K562 (cell line): ENCODE measurements around the gene WNK1. TPM values are rescaled to one million over a fixed set of nuclear protein-coding genes. Genes with fewer than 3 reads are reported as not detected.

Source experiments
- ATAC-seq: fragments of 200-7000 bp; cut with Tn5 transposase; 3 replicates; pipeline ENCODE4 v1.9.1; 2020; ENCODE audit warnings: moderate library complexity
- BruUV-seq: library from RNA; stranded (reverse); fragments of 400-500 nt; replicated peaks from 2 replicates; lab custom pipeline; 2021; lab: Mats Ljungman, UMichigan
- CTCF ChIA-PET: fragments of 300-600 bp; formaldehyde crosslinking; extraction: SDS; loops from one replicate; lab custom pipeline; 2021; ENCODE audit warnings: low intra/inter-chr PET ratio; lab: Yijun Ruan, JAX
- POLR2A ChIA-PET: fragments of 300-600, 350-650 bp; sonication (Branson Sonifier 250); formaldehyde crosslinking; extraction: SDS; loops from one replicate; lab custom pipeline; 2021; ENCODE audit warnings: antibody characterized with exemption, inconsistent platforms; lab: Yijun Ruan, JAX
- DNase-seq, 4 experiments: peaks; one replicate each; pipeline versions ENCODE4 v3.0.0 to v3.0.0-alpha.2; 2011 to 2018; ENCODE audit warnings: low spot score in 3 of 4, mixed read lengths in 3 of 4; ENCODE audit errors: extremely low read depth in 1 of 4
- FAIRE-seq: peaks from 2 replicates; lab custom pipeline; 2011; peaks lifted over from hg19 to GRCh38; lab: Jason Lieb, UNC
- H2AFZ ChIP-seq: 2 replicates; pipeline ENCODE4 v1.6.0; 2011; ENCODE audit warnings: low read depth, low read length, control low read depth, inconsistent platforms
- H3K27ac ChIP-seq: fragments of 200-600 bp; 3 replicates; pipeline ENCODE4 v1.8.0; 2011; ENCODE audit warnings: low read depth, mild to moderate bottlenecking, control low read depth, inconsistent platforms, low read length, moderate library complexity, mixed read lengths; ENCODE audit errors: extremely low read depth
- H3K27me3 ChIP-seq, 2 experiments: fragments of 300-600 bp in 1 of 2; 2 replicates in 1 of 2; 3 replicates in 1 of 2; pipeline versions ENCODE4 v1.6.0 to v1.8.0; 2011; ENCODE audit warnings: inconsistent platforms in 2 of 2, low read length in 2 of 2, mild to moderate bottlenecking in 1 of 2, mixed read lengths in 1 of 2, moderate library complexity in 1 of 2; ENCODE audit not compliant: control insufficient read depth in 2 of 2, insufficient read depth in 2 of 2
- H3K36me3 ChIP-seq: fragments of 300-600 bp; 3 replicates; pipeline ENCODE4 v1.8.0; 2011; ENCODE audit warnings: mild to moderate bottlenecking, low read length, inconsistent platforms; ENCODE audit not compliant: control insufficient read depth, insufficient read depth
- H3K4me1 ChIP-seq, 2 experiments: fragments of 200-600 bp in 1 of 2; replicated peaks in 1 of 2; 2 replicates in 1 of 2; 3 replicates in 1 of 2; pipeline versions ENCODE4 v1.5.1 to v1.8.0; 2011; ENCODE audit warnings: inconsistent platforms in 2 of 2, low read length in 2 of 2, mild to moderate bottlenecking in 1 of 2, mixed read lengths in 1 of 2, moderate library complexity in 1 of 2; ENCODE audit not compliant: control insufficient read depth in 2 of 2, insufficient read depth in 2 of 2
- H3K4me2 ChIP-seq: 2 replicates; pipeline ENCODE4 v1.6.1; 2011; ENCODE audit warnings: low read length, control low read depth, inconsistent platforms, mixed read lengths; ENCODE audit not compliant: insufficient read depth
- H3K4me3 ChIP-seq: fragments of 200-600 bp; sonication (generic), shearing (Covaris generic); 2 replicates; pipeline ENCODE4 v1.5.1; 2016; ENCODE audit warnings: control low read depth, inconsistent platforms
- H3K79me2 ChIP-seq: fragments of 200-600 bp; 3 replicates; pipeline ENCODE4 v1.8.0; 2011; ENCODE audit warnings: low read length, inconsistent platforms; ENCODE audit not compliant: control insufficient read depth, insufficient read depth
- H3K9ac ChIP-seq, 2 experiments: 2 replicates each; pipeline versions ENCODE4 v1.6.0 to v1.6.1; 2011; ENCODE audit warnings: low read depth in 2 of 2, low read length in 2 of 2, control low read depth in 1 of 2, inconsistent platforms in 1 of 2, mild to moderate bottlenecking in 1 of 2, mixed read lengths in 1 of 2; ENCODE audit not compliant: insufficient read depth in 1 of 2
- H3K9me1 ChIP-seq: one replicate; pipeline ENCODE4 v1.6.0; 2011; ENCODE audit warnings: inconsistent platforms, mild to moderate bottlenecking, low read length, moderate library complexity; ENCODE audit not compliant: control insufficient read depth, insufficient read depth
- H3K9me3 ChIP-seq: replicated peaks from 2 replicates; pipeline ENCODE4 v1.5.1; 2011; ENCODE audit warnings: low read depth, low read length, inconsistent platforms; ENCODE audit not compliant: control insufficient read depth, insufficient read depth
- H4K20me1 ChIP-seq: replicated peaks from 2 replicates; pipeline ENCODE4 v1.6.1; 2011; ENCODE audit warnings: low read length, inconsistent platforms, mixed read lengths; ENCODE audit not compliant: control insufficient read depth, insufficient read depth
- CBX8 ChIP-seq: fragments of 200-600 bp; sonication (generic); IDR thresholded peaks from 2 replicates; pipeline ENCODE4 v1.6.1; 2012; ENCODE audit warnings: borderline replicate concordance, mixed run types, low read depth, mild to moderate bottlenecking, moderate library complexity, mixed read lengths, low read length, control low read depth, inconsistent platforms; ENCODE audit not compliant: poor library complexity, severe bottlenecking; ENCODE audit errors: extremely low read depth
- CEBPB ChIP-seq: fragments of 450-650 bp; IDR thresholded peaks from 2 replicates; pipeline ENCODE4 v1.6.1; 2016; ENCODE audit warnings: missing genetic modification characterization, missing compliant biosample characterization
- HMG20A ChIP-seq: fragments of 450-650 bp; formaldehyde crosslinking; conservative IDR thresholded peaks from 2 replicates; pipeline ENCODE4 v1.4.0; 2020; ENCODE audit warnings: mild to moderate bottlenecking, mixed read lengths
- NFE2 ChIP-seq: IDR thresholded peaks from 2 replicates; pipeline ENCODE4 v1.6.1; 2014; ENCODE audit warnings: antibody characterized with exemption, low read depth
- NFIX ChIP-seq: fragments of 250-450 bp; sonication (Bioruptor Pico); IDR thresholded peaks from 2 replicates; pipeline ENCODE4 v1.4.0; 2020; ENCODE audit warnings: low read depth, mild to moderate bottlenecking, moderate library complexity
- POLR2A ChIP-seq: fragments of 450-650 bp; conservative IDR thresholded peaks from 2 replicates; pipeline ENCODE4 v1.6.1; 2016
- SAP30 ChIP-seq: fragments of 200-600 bp; sonication (generic); IDR thresholded peaks from 2 replicates; pipeline ENCODE4 v1.6.1; 2012; ENCODE audit warnings: borderline replicate concordance, low read depth, mild to moderate bottlenecking, moderate library complexity, low read length, control low read depth, inconsistent platforms; ENCODE audit not compliant: insufficient read depth, poor library complexity, severe bottlenecking
- SPI1 ChIP-seq: IDR thresholded peaks from 2 replicates; pipeline ENCODE4 v1.6.1; 2011; ENCODE audit warnings: low read depth, low read length, control low read depth, borderline replicate concordance
- TAL1 ChIP-seq: fragments of 450-650 bp; IDR thresholded peaks from 2 replicates; pipeline ENCODE4 v1.6.1; 2016; ENCODE audit warnings: mild to moderate bottlenecking
- ZFP1 ChIP-seq: fragments of 450-650 bp; formaldehyde crosslinking; IDR thresholded peaks from 2 replicates; pipeline ENCODE4 v1.4.0; 2020; ENCODE audit warnings: mild to moderate bottlenecking, mixed read lengths
- ZFX ChIP-seq: sonication (generic); formaldehyde crosslinking; IDR thresholded peaks from 2 replicates; pipeline ENCODE4 v1.8.0; 2022; ENCODE audit warnings: mild to moderate bottlenecking, missing genetic modification reagents, moderate library complexity
- ZKSCAN3 ChIP-seq: fragments of 250-450 bp; sonication (Bioruptor Pico); IDR thresholded peaks from 2 replicates; pipeline ENCODE4 v1.4.0; 2020
- ZNF778 ChIP-seq: fragments of 450-650 bp; formaldehyde crosslinking; IDR thresholded peaks from 2 replicates; pipeline ENCODE4 v1.4.0; 2020; ENCODE audit warnings: mild to moderate bottlenecking, moderate library complexity
- WGBS: fragments of 100-300 bp; shearing (Covaris generic); methylation state at CpG from one replicate; pipeline ENCODE4 v1.1.6; 2016; ENCODE audit warnings: low coverage, mixed read lengths; ENCODE audit not compliant: insufficient coverage; ENCODE audit errors: missing lambda C conversion rate; 5-methylcytosine and 5-hydroxymethylcytosine counted together
- in situ Hi-C: fragments of 300-500 bp; cut with MboI; formaldehyde crosslinking; loops from 4 replicates; pipeline ENCODE4 v1.15.0; 2018; ENCODE audit warnings: inconsistent platforms, mixed read lengths
- intact Hi-C: fragments of 100-400 bp; cut with micrococcal nuclease; formaldehyde crosslinking; loops from 2 replicates; pipeline ENCODE4 v1.14.2; 2022
- polyA plus RNA-seq, 8 experiments: library from polyadenylated mRNA; depleted of rRNA in 4 of 8; stranded (reverse) in 5 of 8; unstranded in 3 of 8; fragments of >200 nt; fragmentation: Nextera tagmentation in 2 of 8; fragmentation: Illumina TruSeq in 1 of 8; extraction: Ambion mirVana in 2 of 8; extraction: Trizol in 1 of 8; gene quantifications; 2 replicates each; pipeline versions ENCODE4 v1.2.1 to v1.2.3, GENCODE V29; 2011 to 2014; ENCODE audit warnings: inconsistent platforms in 1 of 8, missing spikeins in 1 of 8
- total RNA-seq, 7 experiments: library from RNA; depleted of rRNA in 6 of 7; stranded (reverse); fragments of >200 nt in 6 of 7; fragmentation: Illumina TruSeq in 2 of 7; extraction: Trizol in 2 of 7; gene quantifications; 2 replicates each; pipeline versions ENCODE4 v1.2.1 to v1.2.3, GENCODE V29; 2011 to 2021; ENCODE audit warnings: low replicate concordance in 1 of 7
- TF ChIP-seq, protein P1 (sequence below): fragments of 250-450 bp; sonication (Bioruptor Pico); IDR thresholded peaks from 2 replicates; pipeline ENCODE4 v1.8.0; 2022; ENCODE audit warnings: inconsistent platforms, mild to moderate bottlenecking, moderate library complexity, borderline replicate concordance
- TF ChIP-seq, protein P2 (sequence below): sonication (generic); formaldehyde crosslinking; IDR thresholded peaks from 2 replicates; pipeline ENCODE4 v1.8.0; 2022; ENCODE audit warnings: mild to moderate bottlenecking, low read depth, missing genetic modification reagents
- TF ChIP-seq, protein P3 (sequence below), 2 experiments: fragments of 250-450 bp in 1 of 2; fragments of 450-650 bp in 1 of 2; sonication (Bioruptor Pico) in 1 of 2; IDR thresholded peaks; 2 replicates each; pipeline versions ENCODE4 v1.6.1 to v1.8.0; 2016 to 2021; ENCODE audit warnings: mild to moderate bottlenecking in 2 of 2, moderate library complexity in 2 of 2, missing compliant biosample characterization in 1 of 2, missing genetic modification characterization in 1 of 2
- TF ChIP-seq, protein P4 (sequence below): sonication (generic); formaldehyde crosslinking; IDR thresholded peaks from 2 replicates; pipeline ENCODE4 v1.9.0; 2022; ENCODE audit warnings: mild to moderate bottlenecking, missing genetic modification reagents

WNK1 gene
- total and polyA plus RNA-seq, 9 of the 15 experiments (the other 6 are each of a cell fraction or from before 2014, with no cell fraction given) = 4.3 to 73.9 (median 31.0) TPM

DNA sequence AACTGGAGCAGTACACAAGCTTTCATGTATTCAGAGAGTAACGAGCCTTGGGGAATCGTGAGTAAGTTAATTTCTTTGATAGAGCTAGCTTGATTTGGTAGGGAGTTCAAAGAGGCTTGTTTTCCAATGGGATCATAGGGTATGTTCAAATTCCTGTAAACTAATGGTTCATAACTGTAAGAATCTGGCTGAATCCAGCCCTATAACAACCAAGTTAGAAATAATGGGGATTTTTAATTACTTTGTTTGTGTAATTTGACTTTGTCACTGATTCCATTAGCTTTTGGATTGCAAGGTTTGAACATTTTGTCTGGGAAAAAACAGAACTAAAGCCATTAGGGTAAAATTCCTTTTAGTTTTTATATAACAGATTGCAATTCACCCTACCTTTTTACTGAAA lies 94.0 kb downstream of the WNK1 start (continued):
- TF ChIP-seq CBX8 (no peak), SPI1 (no peak), ZNF778 (CRISPR knock-in tag) (no peak)
- TF ChIP-seq, all 486 proteins: peak for 0

DNA sequence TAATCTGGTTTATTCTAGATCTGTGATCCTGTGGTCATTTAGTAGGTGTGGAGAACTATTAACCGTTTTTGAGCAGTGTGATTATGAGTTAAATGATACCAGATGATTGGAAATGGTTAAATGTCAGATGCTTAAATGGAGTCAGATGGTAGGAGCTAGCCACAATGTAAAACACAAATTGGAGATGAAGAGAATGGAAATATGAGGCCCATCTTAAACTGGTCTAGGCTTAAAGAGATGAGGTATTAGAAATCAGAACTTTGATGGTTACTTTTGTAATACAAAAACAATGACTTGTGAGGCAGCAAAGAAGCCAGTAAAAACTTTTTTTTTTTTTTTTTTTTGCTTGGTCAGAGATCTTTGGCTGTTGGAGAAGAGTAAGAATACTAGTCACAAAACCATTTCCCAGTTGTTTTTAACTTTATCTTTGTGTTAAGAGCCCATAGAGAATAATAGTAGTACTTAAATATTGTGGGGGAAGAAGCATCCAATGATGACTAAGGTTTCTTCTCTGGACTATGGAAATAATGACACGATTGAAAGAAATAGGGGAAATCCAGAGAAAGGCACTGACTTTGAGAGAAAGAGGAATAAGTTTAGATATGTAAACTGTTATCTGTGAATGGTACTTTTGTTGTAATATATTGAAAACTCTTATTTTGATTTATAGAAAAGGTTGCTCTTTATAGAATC lies 95.9 kb downstream of the WNK1 start:
- peaks cover 50% of the 10 kb centered on the region for H3K79me2 ChIP-seq
- H4K20me1 ChIP-seq = no peaks in the 10 kb centered on the region
- CTCF ChIA-PET = no interaction called here
- no peaks in the 10 kb centered on the region; the same call in 2 of the 3 replicates for H3K36me3 ChIP-seq
- 67% methylated on average over 2 of the region's 2 CpGs for WGBS
- H3K27ac ChIP-seq = no peak overlapping the region
- H3K27me3 ChIP-seq = no peaks in the 10 kb centered on the region
- peaks cover 3% of the 10 kb centered on the region for H3K9me1 ChIP-seq
- no TSS peak for BruUV-seq
- intact Hi-C loops (no loop called here), in situ Hi-C loops (no loop called here)
- ATAC-seq (no peak), DNase-seq (no peak), FAIRE-seq (no peak)
- H3K4me3 ChIP-seq = no peak overlapping the region
- no peaks in the 10 kb centered on the region for H3K9me3 ChIP-seq
- POLR2A ChIA-PET = interaction anchor here (1.0 kb wide), 1 partner anchor 9 kb away, joined by 3 read pairs; no protein-coding TSS in a partner anchor
- no peaks in the 10 kb centered on the region for H3K4me1 ChIP-seq
- no peak overlapping the region for H2AFZ ChIP-seq
- no peak overlapping the region for H3K9ac ChIP-seq
- no peak overlapping the region for H3K4me2 ChIP-seq
- TF ChIP-seq, protein P1, sequence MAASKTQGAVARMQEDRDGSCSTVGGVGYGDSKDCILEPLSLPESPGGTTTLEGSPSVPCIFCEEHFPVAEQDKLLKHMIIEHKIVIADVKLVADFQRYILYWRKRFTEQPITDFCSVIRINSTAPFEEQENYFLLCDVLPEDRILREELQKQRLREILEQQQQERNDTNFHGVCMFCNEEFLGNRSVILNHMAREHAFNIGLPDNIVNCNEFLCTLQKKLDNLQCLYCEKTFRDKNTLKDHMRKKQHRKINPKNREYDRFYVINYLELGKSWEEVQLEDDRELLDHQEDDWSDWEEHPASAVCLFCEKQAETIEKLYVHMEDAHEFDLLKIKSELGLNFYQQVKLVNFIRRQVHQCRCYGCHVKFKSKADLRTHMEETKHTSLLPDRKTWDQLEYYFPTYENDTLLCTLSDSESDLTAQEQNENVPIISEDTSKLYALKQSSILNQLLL = no peak
- TF ChIP-seq, protein P2, sequence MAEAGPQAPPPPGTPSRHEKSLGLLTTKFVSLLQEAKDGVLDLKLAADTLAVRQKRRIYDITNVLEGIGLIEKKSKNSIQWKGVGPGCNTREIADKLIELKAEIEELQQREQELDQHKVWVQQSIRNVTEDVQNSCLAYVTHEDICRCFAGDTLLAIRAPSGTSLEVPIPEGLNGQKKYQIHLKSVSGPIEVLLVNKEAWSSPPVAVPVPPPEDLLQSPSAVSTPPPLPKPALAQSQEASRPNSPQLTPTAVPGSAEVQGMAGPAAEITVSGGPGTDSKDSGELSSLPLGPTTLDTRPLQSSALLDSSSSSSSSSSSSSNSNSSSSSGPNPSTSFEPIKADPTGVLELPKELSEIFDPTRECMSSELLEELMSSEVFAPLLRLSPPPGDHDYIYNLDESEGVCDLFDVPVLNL (CRISPR knock-in tag) = no peak
- TF ChIP-seq ZKSCAN3 (CRISPR knock-in tag) = no peak
- TF ChIP-seq, protein P3, sequence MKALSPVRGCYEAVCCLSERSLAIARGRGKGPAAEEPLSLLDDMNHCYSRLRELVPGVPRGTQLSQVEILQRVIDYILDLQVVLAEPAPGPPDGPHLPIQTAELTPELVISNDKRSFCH (CRISPR knock-in tag; IDR thresholded peaks at IDR 0.05) = no peak
- TF ChIP-seq, protein P3 (tag; IDR thresholded peaks at IDR 0.05) = no peak
- no peak for TF ChIP-seq CEBPB
- TF ChIP-seq, protein P4, sequence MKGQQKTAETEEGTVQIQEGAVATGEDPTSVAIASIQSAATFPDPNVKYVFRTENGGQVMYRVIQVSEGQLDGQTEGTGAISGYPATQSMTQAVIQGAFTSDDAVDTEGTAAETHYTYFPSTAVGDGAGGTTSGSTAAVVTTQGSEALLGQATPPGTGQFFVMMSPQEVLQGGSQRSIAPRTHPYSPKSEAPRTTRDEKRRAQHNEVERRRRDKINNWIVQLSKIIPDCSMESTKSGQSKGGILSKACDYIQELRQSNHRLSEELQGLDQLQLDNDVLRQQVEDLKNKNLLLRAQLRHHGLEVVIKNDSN (CRISPR knock-in tag) = no peak
- TF ChIP-seq POLR2A = no peak
- TF ChIP-seq NFIX (CRISPR knock-in tag) = no peak
- TF ChIP-seq HMG20A (CRISPR knock-in tag) = no peak
- TF ChIP-seq NFE2 = no peak
- TF ChIP-seq ZFP1 (CRISPR knock-in tag) = no peak
- no peak for TF ChIP-seq SAP30
- TF ChIP-seq ZFX (CRISPR knock-in tag) = no peak
- TF ChIP-seq TAL1 = no peak
